ENCODE results near the gene KCNC1. TPM values are rescaled to one million over a fixed set of nuclear protein-coding genes. Genes with fewer than 3 reads are reported as not detected.

The KCNC1 gene
- total RNA-seq, 2 experiments from 2014 or later, result not detected

DNA sequence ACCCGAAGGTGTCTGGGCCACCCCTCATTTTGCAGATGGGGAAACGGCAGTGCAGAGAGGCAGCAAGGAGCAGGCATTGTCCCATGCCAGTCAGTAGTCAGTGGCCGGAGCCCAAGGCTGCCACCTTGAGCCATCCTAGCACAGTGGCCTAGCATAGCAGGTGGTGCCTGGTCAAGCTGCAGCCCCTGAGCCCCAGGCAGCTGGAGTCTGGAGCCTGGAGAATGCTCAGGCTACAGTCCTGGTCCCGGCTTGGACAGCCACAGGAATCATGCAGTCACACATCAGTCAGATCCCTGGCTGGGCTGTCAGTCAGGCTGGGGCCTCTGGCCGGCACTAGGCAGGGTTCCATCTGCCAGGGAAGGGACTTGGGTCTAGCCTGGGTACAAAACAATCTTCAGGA lies 18.6 kb downstream of the KCNC1 start:
- no peak overlapping the region for H3K4me3 Mint-ChIP-seq
- no peaks in the 10 kb centered on the region for H3K36me3 Mint-ChIP-seq
- no peaks in the 10 kb centered on the region for H3K9me3 Mint-ChIP-seq
- peaks cover 6% of the 10 kb centered on the region for H3K27me3 Mint-ChIP-seq
- no peak for DNase-seq
- CTCF ChIA-PET, result interaction anchor here (1.4 kb wide), 1 partner anchor 22 kb away, joined by 10 read pairs; no protein-coding TSS in a partner anchor
- no peak overlapping the region for H3K27ac Mint-ChIP-seq
- no peaks in the 10 kb centered on the region for H3K4me1 Mint-ChIP-seq (ENCODE audit: low read depth)
- POLR2A ChIA-PET, result no interaction called here
- intact Hi-C loops (cut with micrococcal nuclease), result no loop called here

DNA sequence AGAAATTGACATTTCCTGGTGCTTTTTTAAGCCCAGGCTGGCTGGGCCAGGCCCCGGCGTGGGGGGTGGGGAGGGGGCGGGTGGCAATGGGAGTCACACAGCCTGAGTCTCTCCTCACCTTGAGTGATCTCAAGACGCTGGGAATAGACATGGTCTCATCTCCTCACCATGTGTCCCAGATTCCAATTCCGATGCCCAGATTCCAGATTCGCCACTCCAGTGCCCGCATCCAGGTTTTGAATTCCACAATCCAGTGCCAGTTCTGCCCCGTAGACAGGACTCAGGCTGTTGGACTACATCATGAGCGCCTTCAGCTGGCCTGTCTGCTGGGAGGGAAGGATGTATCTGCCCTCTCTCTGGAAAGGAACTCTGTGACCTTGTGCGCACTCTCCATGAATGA lies 19.1 kb downstream of the KCNC1 start:
- H3K36me3 Mint-ChIP-seq, result no peaks in the 10 kb centered on the region
- no peak overlapping the region for H3K4me3 Mint-ChIP-seq
- intact Hi-C loops (cut with micrococcal nuclease), result no loop called here
- DNase-seq, result no peak
- no peak overlapping the region for H3K27ac Mint-ChIP-seq
- CTCF ChIA-PET, result no interaction called here
- no peaks in the 10 kb centered on the region for H3K4me1 Mint-ChIP-seq (ENCODE audit: low read depth)
- POLR2A ChIA-PET, result no interaction called here
- H3K27me3 Mint-ChIP-seq, result peaks cover 5% of the 10 kb centered on the region
- no peaks in the 10 kb centered on the region for H3K9me3 Mint-ChIP-seq

DNA sequence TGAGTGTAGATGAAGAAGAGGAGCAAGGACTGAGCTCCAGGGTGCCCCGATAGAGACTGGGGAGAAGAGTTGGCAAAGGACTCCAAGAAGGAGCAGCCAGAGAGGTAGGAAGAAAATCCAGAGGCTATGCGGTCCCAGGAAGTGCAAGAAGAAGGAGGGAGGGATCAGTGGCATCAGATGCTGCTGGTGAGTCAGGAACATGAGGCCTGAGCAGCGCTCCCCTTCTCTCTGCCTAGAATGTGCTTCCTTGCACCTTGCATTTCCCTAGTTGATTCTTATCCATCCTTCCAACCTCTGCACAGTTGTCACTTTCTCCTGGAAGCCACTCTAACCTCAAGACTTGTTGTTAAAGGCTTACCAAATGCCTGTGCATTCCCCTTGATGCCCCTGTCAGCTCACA lies 21.3 kb downstream of the KCNC1 start:
- ChIA-PET POLR2A (no interaction called here), CTCF (no interaction called here)
- intact Hi-C loops (cut with micrococcal nuclease), result no loop called here
- Mint-ChIP-seq H3K9me3 (no peaks in the 10 kb centered on the region), H3K36me3 (no peaks in the 10 kb centered on the region), H3K4me1 (ENCODE audit: low read depth) (no peaks in the 10 kb centered on the region), H3K27me3 (peaks cover 5% of the 10 kb centered on the region), H3K4me3 (no peak overlapping the region), H3K27ac (no peak overlapping the region)
- no peak for DNase-seq

DNA sequence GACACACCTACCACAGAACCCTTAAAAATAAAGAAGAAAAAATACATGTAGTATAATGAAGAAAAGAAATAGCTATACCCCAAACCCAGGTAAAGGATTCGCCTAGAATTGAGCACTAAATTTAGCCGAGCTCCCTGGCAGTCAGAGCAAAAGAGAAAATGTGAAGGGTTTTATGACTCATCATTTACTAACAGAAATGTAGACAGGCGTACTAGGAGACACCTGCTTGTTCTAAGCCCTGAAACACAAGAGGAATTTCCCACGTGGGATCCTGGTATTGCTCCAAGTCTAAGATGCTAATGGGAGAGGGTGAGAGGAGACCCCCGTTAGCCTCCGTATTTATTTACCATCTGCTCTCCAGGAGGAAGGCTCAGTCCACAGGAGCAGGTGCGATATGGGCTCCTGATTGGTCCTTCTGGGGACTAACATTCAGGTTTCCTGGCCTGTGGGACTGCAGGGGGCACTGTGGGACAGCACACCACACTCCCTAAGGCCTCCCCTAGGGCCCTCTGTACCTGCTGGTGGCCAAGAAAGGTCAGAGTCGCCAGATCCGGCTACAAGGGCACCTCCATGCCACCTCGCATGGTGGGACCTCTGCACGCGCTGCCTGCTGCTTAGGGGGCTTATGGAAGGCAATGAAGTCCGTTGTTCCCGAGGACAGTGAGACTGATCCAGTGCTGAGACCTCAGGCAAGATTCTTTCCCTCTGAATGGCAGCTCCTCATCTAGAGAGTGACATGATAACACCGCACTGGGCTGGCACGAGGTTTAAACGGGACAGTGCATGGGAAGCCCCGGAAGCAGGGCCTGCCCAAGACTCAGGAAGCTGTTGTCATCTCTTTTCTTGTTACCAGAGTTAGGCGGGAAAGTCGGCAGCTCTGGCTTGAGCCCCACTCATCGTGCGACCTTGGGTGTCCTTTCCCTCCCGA lies 25.8 kb downstream of the KCNC1 start:
- CTCF ChIA-PET, result interaction anchor here (0.7 to 2.4 kb wide), 4 partner anchors 29 to 219 kb away, joined by 3 to 12 read pairs (median 4); no protein-coding TSS in a partner anchor
- no peaks in the 10 kb centered on the region for H3K36me3 Mint-ChIP-seq
- POLR2A ChIA-PET, result no interaction called here
- H3K4me3 Mint-ChIP-seq, result no peak overlapping the region
- peaks cover 2% of the 10 kb centered on the region for H3K27me3 Mint-ChIP-seq
- intact Hi-C loops (cut with micrococcal nuclease), result no loop called here
- no peaks in the 10 kb centered on the region for H3K9me3 Mint-ChIP-seq
- no peaks in the 10 kb centered on the region for H3K4me1 Mint-ChIP-seq (ENCODE audit: low read depth)
- H3K27ac Mint-ChIP-seq, result no peak overlapping the region
- DNase-seq, result peak; percentile 51

DNA sequence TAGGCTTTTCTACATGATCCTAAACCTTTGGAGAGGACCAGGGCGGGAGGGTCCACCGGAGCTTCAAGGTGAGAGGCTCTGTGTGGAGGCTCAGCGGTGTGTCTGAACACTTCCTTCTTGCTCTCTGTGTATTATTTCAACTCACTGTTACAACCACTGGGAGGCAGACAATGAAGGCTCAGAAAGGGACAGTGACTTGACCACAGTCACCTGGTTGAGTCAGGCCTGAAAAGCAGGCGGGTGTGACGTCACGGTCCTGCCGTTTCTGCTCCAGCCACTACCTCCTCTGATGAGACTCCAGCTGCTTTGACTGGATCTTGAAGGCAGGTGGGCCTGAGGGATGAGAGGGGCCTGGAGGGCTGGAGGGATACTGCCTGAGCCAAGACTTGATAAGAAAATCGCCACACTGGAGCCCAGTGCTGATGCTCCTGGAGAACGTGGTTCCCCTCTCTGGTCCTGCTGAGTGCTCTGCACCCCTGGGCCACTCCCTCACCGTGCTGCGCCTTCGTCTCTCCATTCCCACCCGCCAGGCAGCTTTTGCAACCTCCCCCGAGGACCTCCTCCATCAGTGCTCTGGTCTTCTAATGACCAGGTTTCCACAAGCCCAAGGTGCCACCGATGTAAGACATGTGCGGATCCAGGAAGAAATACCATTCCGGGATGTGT lies 27.9 kb downstream of the KCNC1 start:
- Mint-ChIP-seq H3K4me3 (no peak overlapping the region), H3K9me3 (no peaks in the 10 kb centered on the region), H3K36me3 (no peaks in the 10 kb centered on the region), H3K4me1 (ENCODE audit: low read depth) (no peaks in the 10 kb centered on the region), H3K27ac (no peak overlapping the region), H3K27me3 (no peaks in the 10 kb centered on the region)
- intact Hi-C loops (cut with micrococcal nuclease), result no loop called here
- ChIA-PET CTCF (no interaction called here), POLR2A (no interaction called here)
- no peak for DNase-seq

DNA sequence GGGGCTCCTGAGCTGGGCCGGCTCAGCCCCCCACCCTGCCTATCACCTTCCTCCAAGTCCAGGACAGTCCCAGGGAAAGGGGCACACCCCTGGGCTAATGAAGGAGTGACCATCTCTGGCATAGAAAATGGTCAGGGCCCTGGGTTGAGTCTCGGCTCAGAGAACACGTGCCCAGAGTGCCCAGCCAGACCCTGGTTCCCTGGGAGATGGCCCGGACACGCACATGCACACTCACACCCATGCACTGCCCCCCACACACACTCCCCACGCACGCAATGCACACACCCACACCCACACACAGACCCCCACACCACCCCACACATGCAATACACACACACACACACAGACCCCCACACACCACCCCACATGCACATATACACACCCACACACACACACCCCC lies 28.7 kb downstream of the KCNC1 start:
- no peak overlapping the region for H3K27ac Mint-ChIP-seq
- no peaks in the 10 kb centered on the region for H3K9me3 Mint-ChIP-seq
- ChIA-PET POLR2A (no interaction called here), CTCF (no interaction called here)
- intact Hi-C loops (cut with micrococcal nuclease), result no loop called here
- no peaks in the 10 kb centered on the region for H3K4me1 Mint-ChIP-seq (ENCODE audit: low read depth)
- H3K4me3 Mint-ChIP-seq, result no peak overlapping the region
- no peaks in the 10 kb centered on the region for H3K36me3 Mint-ChIP-seq
- no peak for DNase-seq
- H3K27me3 Mint-ChIP-seq, result no peaks in the 10 kb centered on the region

DNA sequence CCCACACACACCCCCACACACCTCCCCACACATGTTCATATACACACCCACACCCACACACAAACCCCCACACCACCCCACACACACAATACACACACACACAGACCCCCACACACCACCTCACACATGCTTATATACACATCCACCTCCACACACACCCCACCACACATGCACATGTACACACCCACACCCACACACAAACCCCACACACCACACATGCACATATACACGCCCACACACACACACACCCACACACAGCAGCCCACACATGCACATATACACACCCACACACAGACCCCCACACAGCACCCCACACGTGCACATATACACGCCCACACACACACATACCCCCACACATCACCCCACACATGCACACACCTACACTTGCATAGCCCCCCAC lies 29.1 kb downstream of the KCNC1 start:
- no peaks in the 10 kb centered on the region for H3K9me3 Mint-ChIP-seq
- intact Hi-C loops (cut with micrococcal nuclease), result no loop called here
- no peaks in the 10 kb centered on the region for H3K4me1 Mint-ChIP-seq (ENCODE audit: low read depth)
- H3K4me3 Mint-ChIP-seq, result no peak overlapping the region
- no peaks in the 10 kb centered on the region for H3K36me3 Mint-ChIP-seq
- POLR2A ChIA-PET, result no interaction called here
- no peaks in the 10 kb centered on the region for H3K27me3 Mint-ChIP-seq
- no peak overlapping the region for H3K27ac Mint-ChIP-seq
- CTCF ChIA-PET, result no interaction called here
- no peak for DNase-seq

DNA sequence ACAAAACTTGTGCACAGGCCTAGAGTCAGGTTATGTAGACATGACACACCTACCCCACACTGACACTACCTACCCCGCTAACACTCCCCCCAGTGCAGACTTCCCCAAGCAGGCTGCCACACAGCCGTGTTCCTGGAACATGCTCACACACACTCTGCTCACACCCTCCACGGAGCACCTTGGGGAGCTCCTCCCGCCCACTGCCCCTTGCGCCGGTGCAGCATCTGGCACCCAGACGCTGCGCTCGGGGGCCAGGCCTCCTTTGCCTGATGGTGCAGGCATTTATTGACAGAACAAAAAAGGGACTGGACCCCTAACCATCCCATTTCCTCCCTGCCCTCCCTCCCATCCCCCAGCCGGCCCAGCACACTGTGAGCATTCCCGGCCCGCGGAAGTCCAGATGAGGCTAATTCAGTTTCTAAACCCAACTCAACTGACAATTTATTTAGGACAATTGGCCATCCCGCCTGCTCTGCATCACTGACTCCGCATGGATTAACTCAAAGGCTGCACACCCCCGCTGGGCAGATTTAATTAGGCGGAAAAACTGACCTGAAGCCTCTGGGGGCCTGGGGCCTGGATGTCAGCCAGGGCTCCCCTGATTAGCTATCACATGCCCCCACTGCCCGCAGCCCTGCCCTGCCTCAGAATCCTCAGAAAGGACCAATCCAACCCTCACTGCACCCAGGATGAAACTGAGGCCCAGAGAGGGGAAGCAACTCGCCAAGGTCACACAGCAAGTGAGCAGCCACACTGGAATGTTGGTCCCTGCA lies 30.1 kb downstream of the KCNC1 start:
- Mint-ChIP-seq H3K4me1 (ENCODE audit: low read depth) (no peaks in the 10 kb centered on the region), H3K9me3 (no peaks in the 10 kb centered on the region), H3K4me3 (no peak overlapping the region), H3K27ac (no peak overlapping the region), H3K36me3 (no peaks in the 10 kb centered on the region), H3K27me3 (no peaks in the 10 kb centered on the region)
- POLR2A ChIA-PET, result no interaction called here
- DNase-seq, result no peak
- CTCF ChIA-PET, result interaction anchor here (1.4 kb wide), 1 partner anchor 215 kb away, joined by 4 read pairs; no protein-coding TSS in a partner anchor
- intact Hi-C loops (cut with micrococcal nuclease), result no loop called here

DNA sequence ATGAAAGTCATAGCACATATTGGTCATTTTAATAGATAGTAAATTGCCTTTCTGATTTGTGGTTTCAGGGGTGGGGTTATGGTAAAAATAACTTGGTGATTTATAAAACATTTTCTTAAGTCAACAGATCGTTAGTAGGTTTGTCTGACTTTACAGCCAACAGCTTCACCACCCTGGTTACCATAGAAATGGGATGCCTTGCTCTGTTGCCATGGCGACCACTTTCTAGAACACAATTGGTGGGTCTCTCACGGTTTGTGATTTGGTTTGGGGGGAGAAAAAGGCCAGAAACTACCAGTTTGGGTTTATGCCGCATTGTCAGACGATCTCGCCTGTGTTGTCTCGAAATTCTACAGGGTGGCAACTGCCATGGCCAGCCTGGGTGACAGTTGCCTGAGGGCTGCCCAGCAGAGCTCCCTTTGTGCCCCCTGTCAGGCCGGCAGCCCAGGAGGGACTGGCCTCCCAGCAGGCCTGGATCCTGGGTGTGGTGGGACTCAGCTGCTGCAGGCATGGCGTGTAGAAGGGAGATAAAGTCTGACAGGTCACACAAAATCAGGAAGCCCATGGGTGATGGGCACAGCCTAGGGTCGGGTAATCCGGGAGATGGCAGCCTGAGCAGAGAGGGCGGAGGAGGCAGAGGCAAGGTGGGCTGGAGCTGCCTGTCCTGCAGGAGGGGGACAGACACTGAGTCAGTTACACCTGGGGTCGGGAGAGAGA lies 30.9 kb downstream of the KCNC1 start:
- DNase-seq, result no peak
- H3K27ac Mint-ChIP-seq, result no peak overlapping the region
- H3K36me3 Mint-ChIP-seq, result no peaks in the 10 kb centered on the region

DNA sequence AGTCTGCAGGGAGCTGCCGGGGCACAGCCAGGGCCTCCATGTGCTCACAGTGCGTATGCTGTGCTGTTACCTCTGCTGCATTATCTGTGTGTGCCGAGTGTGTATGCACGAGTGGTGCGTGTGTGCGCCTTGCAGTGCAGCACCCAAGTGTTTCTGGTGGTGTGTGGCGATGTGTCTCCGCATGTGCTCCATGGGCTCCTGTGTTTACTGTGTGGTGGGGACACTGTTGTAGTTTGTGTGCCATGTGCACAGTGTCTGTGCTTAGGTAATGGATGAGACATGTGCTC lies 31.4 kb downstream of the KCNC1 start:
- H3K9me3 Mint-ChIP-seq, result no peaks in the 10 kb centered on the region
- H3K4me3 Mint-ChIP-seq, result no peak overlapping the region
- ChIA-PET CTCF (no interaction called here), POLR2A (no interaction called here)
- no peaks in the 10 kb centered on the region for H3K36me3 Mint-ChIP-seq
- no peak overlapping the region for H3K27ac Mint-ChIP-seq
- intact Hi-C loops (cut with micrococcal nuclease), result no loop called here
- no peak for DNase-seq
- no peaks in the 10 kb centered on the region for H3K27me3 Mint-ChIP-seq
- no peaks in the 10 kb centered on the region for H3K4me1 Mint-ChIP-seq (ENCODE audit: low read depth)

More for the DNA sequence above, 30.9 kb downstream of the KCNC1 start:
- intact Hi-C loops (cut with micrococcal nuclease), result no loop called here
- H3K4me3 Mint-ChIP-seq, result no peak overlapping the region
- no peaks in the 10 kb centered on the region for H3K9me3 Mint-ChIP-seq
- ChIA-PET CTCF (interaction anchor here (1.4 kb wide), 1 partner anchor 214 kb away, joined by 4 read pairs; no protein-coding TSS in a partner anchor), POLR2A (no interaction called here)
- no peaks in the 10 kb centered on the region for H3K4me1 Mint-ChIP-seq (ENCODE audit: low read depth)
- no peaks in the 10 kb centered on the region for H3K27me3 Mint-ChIP-seq

DNA sequence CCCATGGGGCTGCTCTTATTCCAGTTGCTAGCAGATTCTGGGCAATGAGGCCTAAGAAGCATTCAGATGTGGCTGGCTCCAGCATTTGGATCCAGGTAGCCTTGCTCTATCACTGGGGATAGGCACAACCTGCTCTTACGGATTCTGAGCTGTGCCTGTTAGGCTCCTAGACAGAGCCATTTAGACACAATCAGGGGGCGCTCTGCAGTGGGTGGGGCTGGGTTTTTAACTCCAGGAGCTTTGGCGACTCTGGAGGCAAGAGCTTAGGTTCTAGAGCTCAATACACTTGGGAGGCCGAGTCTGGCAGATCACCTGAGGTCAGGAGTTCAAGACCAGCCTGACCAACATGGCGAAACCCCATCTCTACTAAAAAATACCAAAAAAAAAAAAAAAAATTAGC lies 32.0 kb downstream of the KCNC1 start:
- intact Hi-C loops (cut with micrococcal nuclease), result no loop called here
- Mint-ChIP-seq H3K9me3 (no peaks in the 10 kb centered on the region), H3K27me3 (no peaks in the 10 kb centered on the region), H3K4me3 (no peak overlapping the region), H3K4me1 (ENCODE audit: low read depth) (no peaks in the 10 kb centered on the region), H3K36me3 (no peaks in the 10 kb centered on the region), H3K27ac (no peak overlapping the region)
- POLR2A ChIA-PET, result no interaction called here
- CTCF ChIA-PET, result no interaction called here
- no peak for DNase-seq

DNA sequence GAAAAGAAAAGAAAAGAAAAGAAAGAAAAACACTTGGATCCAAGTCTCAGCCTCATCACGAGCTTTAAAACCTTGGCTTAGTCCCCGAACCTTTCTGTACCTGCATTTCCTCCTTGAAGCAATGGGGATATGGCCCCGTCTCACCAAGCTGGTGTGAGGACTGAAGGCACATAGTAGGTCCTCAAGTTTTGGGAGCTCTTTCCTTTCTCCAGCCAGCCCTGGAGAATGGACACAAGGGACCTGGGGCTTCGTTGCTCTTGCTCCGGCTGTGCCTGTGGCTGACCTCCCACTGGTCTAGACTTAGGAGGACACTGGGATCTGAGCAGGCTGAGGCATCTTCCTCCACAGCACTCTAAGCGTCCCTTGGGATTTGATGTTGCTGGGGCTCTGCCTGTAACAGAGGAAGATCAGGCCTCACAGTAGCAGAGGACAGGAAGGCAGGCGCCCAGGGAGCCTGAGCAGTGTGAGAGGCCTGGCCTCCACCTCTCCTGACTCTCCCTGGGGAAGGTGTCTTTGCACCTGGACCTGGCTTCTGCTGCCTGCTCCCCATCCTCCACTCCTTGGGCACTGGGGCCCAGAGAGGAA lies 32.8 kb downstream of the KCNC1 start:
- no peaks in the 10 kb centered on the region for H3K9me3 Mint-ChIP-seq
- ChIA-PET POLR2A (no interaction called here), CTCF (no interaction called here)
- DNase-seq, result no peak
- no peaks in the 10 kb centered on the region for H3K27me3 Mint-ChIP-seq
- H3K4me1 Mint-ChIP-seq (ENCODE audit: low read depth), result no peaks in the 10 kb centered on the region
- H3K4me3 Mint-ChIP-seq, result no peak overlapping the region
- intact Hi-C loops (cut with micrococcal nuclease), result no loop called here
- H3K36me3 Mint-ChIP-seq, result no peaks in the 10 kb centered on the region
- no peak overlapping the region for H3K27ac Mint-ChIP-seq

Measured in activated CD4-positive, alpha-beta memory T cell treated with anti-CD3 and anti-CD28 coated beads for 36 hours (primary cell).